Forelimb muscle (tissue), 1 donor: Measurements from ENCODE around the gene TMEM35B. TPM values are rescaled to one million over a fixed set of nuclear protein-coding genes. Genes with fewer than 3 reads are reported as not detected.
"Not testable (repeated sequence)": the region's sequence is repeated elsewhere in the genome, so short reads cannot be mapped to it uniquely, and the experiment has no call there.

Experiments used
- DNase-seq: peaks from one replicate; pipeline ENCODE4 v3.0.0-alpha.2; 2013; ENCODE audit warnings: low read depth
- polyA plus RNA-seq: library from polyadenylated mRNA; unstranded; fragments of 120-200 nt; gene quantifications from one replicate; pipeline ENCODE4 v1.2.1, GENCODE V29; 2013; ENCODE audit not compliant: insufficient read length

TMEM35B gene
- polyA plus RNA-seq: 19.2 TPM

- peak; percentile 36 for DNase-seq
These were observed at the start of gene TMEM35B for GRCh38 chr1:34984793-34985608. TMEM35B (minus strand) TSS chr1:34985347; CDS start chr1:34985305, 42 bp downstream.

DNA sequence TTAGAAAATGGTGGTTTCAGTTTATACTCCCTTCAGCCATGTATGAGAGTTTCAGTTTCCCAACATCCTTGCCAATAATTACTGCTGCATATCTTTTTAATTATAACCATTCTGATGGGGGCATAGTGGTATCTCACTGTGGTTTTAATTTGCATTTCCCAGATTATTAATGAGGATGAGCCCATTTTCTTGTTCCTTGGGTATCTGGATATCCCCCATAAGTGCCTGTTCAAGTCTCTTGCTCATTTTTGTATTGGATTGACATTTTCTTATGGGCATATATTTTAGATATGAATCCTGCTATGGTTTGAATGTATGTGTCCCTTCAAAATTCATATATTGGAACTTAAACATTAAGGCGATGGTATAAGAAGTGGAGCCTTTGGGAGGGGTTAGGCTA lies 48.2 kb upstream of the TMEM35B start:
- DNase-seq: no peak

GRCh38 chr1:35032384-35032739 lies 47.2 kb upstream of the TMEM35B start:
- no peak for DNase-seq

DNA sequence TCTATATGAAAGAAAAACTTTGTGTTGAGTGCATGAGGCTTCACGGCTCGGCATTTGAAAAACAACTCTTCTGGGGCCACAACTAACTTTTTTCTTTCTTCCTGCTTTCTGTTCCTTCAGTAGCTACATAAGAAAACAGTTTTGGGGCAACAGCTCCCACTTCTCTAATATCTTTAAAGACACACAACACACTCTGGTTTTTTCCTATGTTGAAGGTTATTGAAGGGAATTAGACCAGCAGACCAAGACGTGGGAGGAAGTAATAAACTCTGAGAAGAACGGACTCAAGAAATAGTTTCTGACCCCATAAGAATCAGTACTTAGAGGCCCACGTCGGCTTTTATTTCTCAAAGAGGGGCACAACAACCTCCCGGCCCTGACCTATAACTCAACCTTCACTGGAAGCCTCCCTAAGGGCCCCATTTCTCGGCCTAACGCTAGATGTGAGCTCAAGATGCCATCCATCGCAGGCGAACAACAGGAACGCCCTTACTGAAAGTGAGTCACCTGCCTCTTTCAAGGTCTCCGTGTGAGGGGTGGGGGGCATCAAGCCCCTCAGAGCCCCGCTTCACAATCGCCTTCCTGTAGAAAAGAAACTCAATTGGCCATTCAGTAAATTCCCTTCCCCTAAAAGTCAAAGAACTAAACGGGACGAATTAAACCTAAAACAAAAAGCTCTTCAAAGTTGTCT lies 45.8 kb upstream of the TMEM35B start:
- DNase-seq: peak; percentile 5

GRCh38 chr1:35030338-35030737 lies 45.2 kb upstream of the TMEM35B start:
- no peak for DNase-seq

GRCh38 chr1:35029761-35030160 lies 44.6 kb upstream of the TMEM35B start:
- no peak for DNase-seq

DNA sequence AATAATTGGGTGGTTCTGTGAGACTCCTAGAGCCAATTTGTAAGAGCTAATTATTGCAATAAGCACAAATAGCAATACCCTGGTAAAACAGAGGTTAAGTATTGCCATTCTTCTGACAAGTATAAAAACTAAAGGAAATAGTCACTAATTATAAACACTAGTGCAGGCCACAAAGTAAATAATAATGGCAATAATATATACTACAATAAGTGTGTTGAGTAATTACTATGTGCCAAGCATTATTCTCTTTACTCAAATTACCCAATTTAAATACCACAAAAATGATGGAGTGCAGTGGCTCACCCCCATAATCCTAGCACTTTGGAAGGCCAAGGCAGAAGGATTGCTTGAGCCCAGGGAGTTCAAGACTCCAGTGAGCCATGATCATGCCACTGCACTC lies 31.3 kb upstream of the TMEM35B start:
- DNase-seq: no peak

- no peak for DNase-seq
These were observed 29.3 kb upstream of the TMEM35B start for GRCh38 chr1:35014486-35014885.

DNA sequence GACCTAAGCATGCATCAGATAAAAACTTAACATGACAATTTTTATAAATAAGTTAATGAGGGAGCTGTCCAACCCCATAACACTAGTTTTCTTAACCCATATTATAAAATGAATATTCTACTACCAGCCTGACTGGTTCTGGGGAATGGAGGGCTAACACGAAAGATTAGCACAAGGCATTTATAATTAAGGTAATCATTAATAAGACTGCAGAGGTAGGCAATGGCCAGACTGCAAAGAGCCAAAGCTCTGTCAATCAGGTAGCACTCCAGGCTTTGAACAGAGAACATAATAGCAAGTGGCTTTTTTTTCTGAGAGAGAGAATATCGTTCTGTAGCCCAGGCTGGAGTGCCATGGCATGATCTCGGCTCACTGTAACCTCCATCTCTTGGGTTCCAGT lies 20.6 kb upstream of the TMEM35B start:
- DNase-seq: no peak

GRCh38 chr1:35001743-35002142 lies 16.6 kb upstream of the TMEM35B start:
- DNase-seq: no peak

GRCh38 chr1:34994878-34995277 lies 9.7 kb upstream of the TMEM35B start:
- DNase-seq: no peak

DNA sequence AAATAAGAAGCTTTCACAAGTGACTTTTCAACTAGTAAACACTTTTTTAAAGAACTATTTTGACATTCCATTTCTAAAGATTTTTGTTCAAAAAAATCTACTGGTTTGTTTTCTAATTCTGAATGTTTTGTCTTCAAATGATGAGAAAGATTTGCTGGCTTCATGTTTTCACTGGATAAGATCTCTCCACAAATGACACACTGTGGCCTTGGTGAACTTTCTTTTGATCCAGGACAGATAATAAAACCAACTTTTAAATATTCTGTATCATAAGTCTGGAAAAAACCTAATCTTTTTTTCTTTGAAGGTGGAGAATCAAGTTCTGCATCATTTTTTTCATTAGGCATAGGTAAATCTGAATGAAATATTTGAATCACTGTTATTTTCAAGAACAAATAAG lies 3.4 kb upstream of the TMEM35B start:
- DNase-seq: no peak

DNA sequence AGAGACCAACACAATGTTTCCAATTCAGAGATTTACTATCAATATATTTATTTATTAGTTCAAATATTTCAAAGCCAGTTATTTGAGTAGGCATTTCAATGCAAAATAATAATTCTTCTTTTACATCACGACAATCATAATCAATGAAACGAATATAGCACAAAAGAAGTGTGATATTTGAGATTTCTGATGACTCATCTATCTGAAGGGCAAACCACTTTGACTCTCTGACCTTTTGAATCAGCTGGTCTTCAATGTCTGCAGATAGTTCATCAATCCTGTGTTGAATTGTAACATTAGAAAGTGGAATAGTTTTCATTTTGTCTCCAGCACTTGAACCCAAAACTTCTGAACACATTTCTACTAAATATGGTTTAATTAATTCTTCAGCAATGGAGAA lies 3.0 kb upstream of the TMEM35B start:
- DNase-seq: no peak

DNA sequence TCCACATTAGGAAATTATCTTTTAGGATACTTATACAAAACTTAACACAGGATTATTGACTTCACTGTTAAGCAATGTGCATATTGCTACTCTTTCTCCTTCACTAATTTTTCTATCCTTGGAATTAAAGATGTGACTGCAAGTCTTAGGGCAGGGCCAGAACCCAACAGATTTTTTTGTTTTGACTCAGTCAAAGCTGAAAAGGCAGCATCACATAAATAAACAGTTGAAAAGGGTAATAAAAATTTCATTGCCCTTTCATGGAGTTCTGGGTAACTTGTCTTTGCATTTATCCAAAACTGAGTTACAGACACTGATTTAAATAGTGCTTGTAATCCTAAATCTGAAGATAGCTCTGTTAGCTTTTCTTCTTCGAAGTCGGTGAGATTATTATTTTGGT lies 1.9 kb upstream of the TMEM35B start:
- DNase-seq: no peak

DNA sequence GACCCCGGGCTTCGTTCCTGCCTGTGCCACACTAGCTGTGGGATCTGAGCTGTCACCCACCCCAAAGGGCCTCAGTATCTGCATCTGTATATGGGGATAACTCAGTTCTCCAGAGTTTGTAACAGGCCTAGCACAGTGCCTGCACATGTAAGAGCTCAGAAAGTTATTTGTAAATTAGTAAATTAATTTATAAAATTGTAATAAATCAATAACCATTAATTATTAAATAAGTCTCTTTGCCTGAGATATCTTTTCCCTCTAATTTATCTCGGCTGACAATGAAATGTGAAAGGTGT lies 410 bp upstream of the TMEM35B start:
- not testable (repeated sequence) for DNase-seq

DNA sequence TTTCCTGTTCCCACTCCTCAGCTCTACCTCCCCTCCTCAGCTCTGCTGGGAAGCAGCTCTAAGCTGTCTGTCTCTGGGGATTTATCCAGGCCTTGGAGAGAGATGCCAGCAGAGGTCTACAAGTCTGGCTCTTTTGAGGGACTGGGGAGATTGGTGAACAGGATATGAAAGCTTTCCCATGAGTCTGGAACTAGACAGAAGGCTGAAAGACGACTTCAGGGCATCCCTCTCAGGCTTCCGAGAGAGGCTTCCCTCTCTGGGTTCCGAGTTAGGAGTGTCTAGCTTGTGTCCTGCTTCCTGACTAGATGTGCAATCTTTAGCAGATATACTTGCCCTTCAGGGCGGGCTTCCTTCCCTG lies 733 bp downstream of the TMEM35B start:
- peak; percentile 2 for DNase-seq

DNA sequence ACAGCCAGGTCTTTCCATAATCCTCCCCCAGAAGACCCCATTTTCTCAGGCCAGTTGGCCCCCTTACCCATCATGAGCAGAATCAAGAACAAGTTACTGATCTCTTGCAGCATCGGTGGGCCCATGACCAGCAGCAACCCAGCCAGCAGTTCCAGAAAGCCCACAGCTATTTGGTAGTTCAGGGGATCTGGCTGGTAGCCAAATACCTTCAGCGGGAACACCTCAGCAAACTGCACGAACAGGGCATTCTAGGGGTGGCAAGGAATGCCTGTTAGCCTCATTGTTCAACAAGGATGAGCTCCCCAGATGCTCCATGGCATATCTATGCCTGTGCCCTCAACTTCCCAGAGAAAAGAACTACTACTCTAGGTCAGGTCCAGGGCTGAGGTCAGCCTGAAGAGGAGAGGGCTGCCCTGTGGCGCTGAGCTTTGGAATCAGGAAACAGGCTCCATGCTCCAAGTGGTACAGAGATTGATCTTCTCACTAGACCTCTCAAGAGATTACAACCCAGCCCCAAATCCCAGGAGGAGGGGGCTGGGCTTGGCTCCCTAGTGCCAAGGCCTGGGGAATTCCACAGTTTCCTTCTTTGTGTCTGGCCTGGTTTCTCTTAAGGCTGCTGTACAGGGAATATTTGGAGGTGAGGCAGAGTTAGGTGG lies 1.3 kb downstream of the TMEM35B start:
- DNase-seq: no peak

GRCh38 chr1:34982820-34983376 lies 2.2 kb downstream of the TMEM35B start:
- DNase-seq: peak; percentile 1

- no peak for DNase-seq
These were observed 4.4 kb downstream of the TMEM35B start for GRCh38 chr1:34980715-34981114.

- DNase-seq: no peak
These were observed 6.2 kb downstream of the TMEM35B start for GRCh38 chr1:34978921-34979320.

DNA sequence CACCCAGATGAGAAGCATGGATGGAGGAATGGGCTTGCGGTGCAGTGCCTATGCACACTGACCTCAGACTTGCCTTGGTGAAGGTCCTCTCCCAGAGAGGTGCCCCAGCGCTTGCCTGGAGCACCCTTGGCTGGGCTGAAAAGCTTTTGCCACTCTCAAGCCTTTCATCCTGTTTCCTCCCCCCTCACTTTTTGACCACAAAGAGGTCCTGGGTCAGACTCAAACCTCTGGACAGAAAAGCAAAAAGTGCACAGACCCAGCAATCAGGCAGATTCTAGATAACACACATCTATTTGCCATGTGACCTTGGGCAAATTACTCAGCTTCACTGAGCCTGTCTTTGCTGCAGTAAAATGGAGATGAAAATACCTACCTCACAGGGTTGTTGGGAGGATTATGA lies 7.3 kb downstream of the TMEM35B start:
- DNase-seq: no peak

DNA sequence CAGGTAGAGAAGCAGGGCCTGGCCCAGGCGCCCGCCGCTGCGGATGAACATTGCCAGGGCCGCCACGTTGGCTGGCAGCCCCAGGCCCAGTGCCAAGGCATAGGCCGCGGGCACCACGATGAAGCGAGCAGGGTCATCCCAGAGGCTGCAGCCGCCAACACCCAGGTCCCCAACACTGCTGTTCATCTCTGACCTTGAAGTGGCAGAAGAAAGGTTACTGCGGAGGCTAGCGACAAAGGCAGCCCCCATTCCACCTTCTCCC lies 8.0 kb downstream of the TMEM35B start:
- DNase-seq: no peak
